Fibroblast of pulmonary artery (primary cell): ENCODE data around the gene PSMD13.
A peak's percentile ranks its signal among the peaks of the same experiment; 100 is the strongest.

Experiments used
- DNase-seq: peaks from one replicate; pipeline ENCODE4 v3.0.0-alpha.2; 2010; ENCODE audit warnings: low read depth
- H3K4me3 ChIP-seq: replicated peaks from 2 replicates; pipeline ENCODE4 v1.5.1; 2011; ENCODE audit warnings: low read depth, mild to moderate bottlenecking, control low read depth, low read length, moderate library complexity
- TF ChIP-seq, protein P1 (sequence below): IDR thresholded peaks from 2 replicates; pipeline ENCODE4 v1.5.1; 2011; ENCODE audit warnings: mild to moderate bottlenecking, control low read depth, low read length, inconsistent platforms; ENCODE audit errors: missing control alignments

PSMD13 gene

DNA sequence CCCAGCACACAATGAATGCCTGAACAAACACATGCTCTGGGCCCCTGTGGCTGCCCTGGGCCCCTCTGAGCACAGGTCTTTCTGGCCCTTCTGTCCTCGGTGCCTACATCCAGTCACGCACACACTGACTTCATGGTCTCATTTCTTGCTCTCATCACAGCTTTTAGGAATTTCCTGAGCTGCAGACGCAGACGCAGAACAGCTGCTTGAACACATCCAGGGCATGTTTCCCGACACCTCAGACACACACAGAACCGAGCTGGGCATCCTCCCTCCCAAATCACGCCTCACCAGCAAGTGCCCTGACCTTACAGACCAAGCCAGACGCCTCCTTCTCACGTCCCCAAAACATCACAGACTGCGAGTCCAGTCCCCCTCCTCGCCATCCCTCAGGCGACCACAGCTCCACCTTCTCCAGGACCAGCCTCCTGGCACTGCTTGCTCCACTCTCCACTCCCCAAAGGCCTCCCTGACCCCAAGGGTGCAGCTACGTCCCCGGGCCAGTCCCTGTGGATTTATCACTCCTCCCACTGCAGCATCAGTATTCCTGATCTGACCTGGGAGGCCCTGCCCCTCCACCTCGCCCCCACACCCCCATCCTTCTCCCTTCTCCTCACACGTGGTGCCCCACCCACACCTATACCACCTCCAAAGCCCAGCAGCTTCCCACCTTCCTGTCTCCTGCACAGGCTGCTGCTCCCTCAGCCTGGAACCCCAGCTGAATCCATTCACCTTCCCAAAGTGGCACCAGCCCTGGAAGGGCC, 13.6 kb upstream of the PSMD13 start:
- no peak for DNase-seq
- TF ChIP-seq, protein P1, sequence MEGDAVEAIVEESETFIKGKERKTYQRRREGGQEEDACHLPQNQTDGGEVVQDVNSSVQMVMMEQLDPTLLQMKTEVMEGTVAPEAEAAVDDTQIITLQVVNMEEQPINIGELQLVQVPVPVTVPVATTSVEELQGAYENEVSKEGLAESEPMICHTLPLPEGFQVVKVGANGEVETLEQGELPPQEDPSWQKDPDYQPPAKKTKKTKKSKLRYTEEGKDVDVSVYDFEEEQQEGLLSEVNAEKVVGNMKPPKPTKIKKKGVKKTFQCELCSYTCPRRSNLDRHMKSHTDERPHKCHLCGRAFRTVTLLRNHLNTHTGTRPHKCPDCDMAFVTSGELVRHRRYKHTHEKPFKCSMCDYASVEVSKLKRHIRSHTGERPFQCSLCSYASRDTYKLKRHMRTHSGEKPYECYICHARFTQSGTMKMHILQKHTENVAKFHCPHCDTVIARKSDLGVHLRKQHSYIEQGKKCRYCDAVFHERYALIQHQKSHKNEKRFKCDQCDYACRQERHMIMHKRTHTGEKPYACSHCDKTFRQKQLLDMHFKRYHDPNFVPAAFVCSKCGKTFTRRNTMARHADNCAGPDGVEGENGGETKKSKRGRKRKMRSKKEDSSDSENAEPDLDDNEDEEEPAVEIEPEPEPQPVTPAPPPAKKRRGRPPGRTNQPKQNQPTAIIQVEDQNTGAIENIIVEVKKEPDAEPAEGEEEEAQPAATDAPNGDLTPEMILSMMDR: no peak
- H3K4me3 ChIP-seq: no peak overlapping the region

DNA sequence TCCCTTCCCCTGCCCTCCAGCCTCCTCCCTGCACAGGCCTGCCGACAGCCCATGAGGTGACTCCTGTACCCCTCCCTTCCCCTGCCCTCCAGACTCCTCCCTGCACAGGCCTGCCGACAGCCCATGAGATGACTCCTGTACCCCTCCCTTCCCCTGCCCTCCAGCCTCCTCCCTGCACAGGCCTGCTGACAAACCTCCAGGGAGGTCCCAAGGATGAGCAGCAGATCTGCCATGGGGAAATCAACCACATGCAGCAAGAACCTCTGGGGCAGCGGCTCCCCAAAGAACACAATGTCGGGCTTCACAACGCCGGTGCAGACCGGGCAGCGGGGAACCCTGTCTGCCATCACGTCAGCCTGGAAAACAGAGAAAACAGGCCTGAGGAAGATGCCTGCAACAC, 12.9 kb upstream of the PSMD13 start:
- no peak overlapping the region for H3K4me3 ChIP-seq
- no peak for DNase-seq
- TF ChIP-seq, protein P1: no peak

DNA sequence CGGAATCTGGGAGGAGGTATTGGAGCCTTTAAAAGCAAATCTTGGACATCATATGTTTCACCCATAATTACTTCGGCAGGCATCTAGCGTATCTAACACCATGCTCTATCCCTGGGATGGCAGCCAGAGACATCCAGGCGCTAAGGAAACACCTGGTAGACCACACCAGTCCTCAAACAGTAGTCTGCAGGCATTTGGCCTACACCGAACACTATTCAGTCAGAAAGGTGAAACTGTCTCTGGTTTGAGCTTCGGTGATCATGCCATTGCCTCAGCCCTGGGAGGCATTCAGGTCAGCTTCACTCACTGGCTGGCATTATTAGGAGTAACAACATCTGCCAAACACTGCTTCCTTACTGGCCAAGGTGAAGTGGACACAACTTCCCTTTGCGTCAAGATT, 12.4 kb upstream of the PSMD13 start:
- TF ChIP-seq, protein P1: no peak
- no peak for DNase-seq
- no peak overlapping the region for H3K4me3 ChIP-seq

DNA sequence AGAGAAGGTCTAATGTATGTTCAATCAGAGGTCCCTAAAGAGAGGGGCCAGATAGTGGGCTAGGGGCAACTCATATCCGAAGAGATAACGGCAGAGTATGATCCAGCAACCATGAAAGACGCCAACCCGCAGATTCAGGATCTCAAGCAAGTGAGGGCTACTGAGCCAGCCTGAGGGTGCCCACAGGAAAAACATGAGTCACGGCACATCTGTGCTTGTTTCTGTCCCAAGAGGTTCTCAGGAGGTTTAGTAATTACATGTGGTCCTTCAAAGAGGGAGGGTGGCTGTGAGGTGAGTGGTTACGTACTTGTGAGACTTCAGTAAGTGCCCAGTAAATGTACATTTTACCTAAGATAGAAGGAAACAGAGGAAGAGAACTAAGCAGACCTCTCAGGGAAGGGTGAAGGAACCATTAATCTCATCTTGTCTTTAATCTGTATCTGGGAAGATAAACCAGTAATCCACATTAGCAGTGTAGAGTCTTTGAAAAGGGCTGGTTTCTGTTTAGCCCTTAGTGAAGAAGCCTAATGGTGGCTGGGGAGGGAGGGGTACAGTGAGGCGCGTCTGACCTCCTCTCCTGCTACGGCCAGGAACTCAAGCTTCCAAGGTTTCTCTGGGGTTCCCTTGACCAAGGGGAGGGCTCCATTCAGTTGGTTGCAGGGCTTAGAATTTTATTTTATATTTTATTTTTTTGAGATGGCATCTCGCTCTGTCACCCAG, 10.9 kb upstream of the PSMD13 start:
- H3K4me3 ChIP-seq: no peak overlapping the region
- peak; percentile 25 for DNase-seq
- TF ChIP-seq, protein P1: no peak

DNA sequence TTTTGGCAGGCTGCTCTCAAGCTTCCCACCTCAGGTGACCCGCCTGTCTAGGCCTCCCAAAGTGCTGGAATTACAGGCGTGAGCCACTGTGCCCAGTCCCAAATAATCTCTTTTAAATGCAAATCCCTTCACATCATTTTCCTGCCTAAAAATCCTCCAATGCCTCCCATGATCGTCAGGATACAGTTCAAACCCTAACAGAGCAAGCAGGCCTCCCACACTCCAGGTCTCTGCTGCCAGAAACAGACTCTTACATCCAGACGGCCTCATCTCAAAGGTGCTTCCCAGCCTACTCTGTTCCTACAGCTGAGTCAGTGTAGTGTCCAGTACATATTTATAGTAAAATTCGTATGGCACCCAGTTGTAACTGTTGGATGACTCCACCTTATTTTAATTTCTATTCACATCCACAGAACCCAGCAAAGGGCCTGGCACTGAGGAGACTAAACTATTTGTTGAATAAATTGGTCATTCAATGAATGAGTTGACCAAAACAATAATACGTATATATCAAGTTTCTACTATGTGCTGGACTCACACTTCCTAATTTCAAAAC, 8.9 kb upstream of the PSMD13 start:
- DNase-seq: no peak
- no peak overlapping the region for H3K4me3 ChIP-seq
- TF ChIP-seq, protein P1: no peak

DNA sequence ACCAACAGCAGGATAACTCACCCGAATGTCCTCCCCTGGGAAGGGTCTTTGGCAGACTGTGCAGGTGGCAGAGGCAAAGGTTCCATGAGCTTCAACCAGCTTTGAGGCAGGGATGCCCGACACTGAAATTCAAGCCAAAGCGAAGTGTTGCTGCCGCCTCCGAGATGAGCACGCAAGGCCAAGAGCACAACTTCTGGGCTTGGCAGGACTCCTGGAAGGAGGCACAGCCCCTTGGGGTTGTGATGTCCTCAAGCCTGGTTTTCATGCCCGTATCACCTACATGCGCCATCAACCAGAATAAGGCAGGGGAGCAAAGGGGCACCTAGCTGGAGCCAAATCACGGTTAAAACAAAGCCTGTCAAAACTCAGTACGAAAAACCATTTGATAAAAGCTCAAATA, 6.3 kb upstream of the PSMD13 start:
- TF ChIP-seq, protein P1: no peak
- no peak overlapping the region for H3K4me3 ChIP-seq
- no peak for DNase-seq
